GM18505 (cell line): ENCODE results near the gene IDH1.
"Not testable (repeated sequence)": the region's sequence is repeated elsewhere in the genome, so short reads cannot be mapped to it uniquely, and the experiment has no call there.

Experiments
- ATAC-seq: cut with Tn5 transposase; IDR thresholded peaks from one replicate; pipeline ENCODE4 v1.9.1; 2021; ENCODE audit not compliant: unreplicated experiment
- POLR2A ChIP-seq: IDR thresholded peaks from 4 replicates; pipeline ENCODE4 v1.6.1; 2011; ENCODE audit warnings: borderline replicate concordance; ENCODE audit not compliant: insufficient read depth, insufficient read length; ENCODE audit errors: extremely low read depth

IDH1 gene

GRCh38 chr2:208268156-208268952 lies 13.5 kb upstream of the IDH1 start:
- TF ChIP-seq POLR2A: no peak
- no peak for ATAC-seq

GRCh38 chr2:208267526-208267925 lies 12.7 kb upstream of the IDH1 start:
- not testable (repeated sequence) for ATAC-seq

DNA sequence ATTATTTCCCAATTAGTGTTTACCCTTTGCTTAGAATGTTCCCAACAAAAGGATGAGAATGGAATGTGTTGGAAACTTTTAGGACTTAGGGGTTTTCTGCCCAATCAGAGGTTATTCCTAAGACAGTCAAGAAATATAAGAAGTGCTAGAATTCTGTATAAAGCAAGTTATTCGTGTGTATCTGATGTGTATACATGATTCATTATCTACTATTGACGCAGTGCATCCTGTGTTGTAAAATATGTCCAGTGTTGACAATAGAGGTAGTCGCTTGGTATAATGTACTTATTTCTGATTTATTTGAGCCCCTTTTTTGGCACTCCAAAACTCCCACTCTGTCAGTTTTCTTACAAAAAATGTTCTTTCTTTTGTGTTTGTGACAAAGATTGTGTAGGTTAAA lies 12.1 kb upstream of the IDH1 start:
- no peak for ATAC-seq
- no peak for TF ChIP-seq POLR2A

DNA sequence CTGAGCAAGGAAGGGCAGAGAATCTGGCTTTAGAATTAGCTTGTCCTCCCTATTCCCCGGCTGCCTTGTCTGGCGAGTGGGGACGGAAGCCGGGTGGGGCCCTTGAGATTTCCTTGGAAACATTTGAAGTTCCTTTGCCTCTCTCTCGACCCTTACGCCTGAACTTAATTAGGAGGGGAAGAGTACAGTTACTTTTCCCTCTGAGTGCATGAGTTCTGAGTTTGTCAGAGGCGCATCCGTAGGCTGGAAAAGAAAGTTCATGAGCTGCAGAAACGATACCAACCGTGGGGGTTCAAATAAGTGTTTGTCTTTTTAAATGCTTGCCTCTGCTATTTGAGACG lies 11.7 kb upstream of the IDH1 start:
- peak; percentile 1 for ATAC-seq
- no peak for TF ChIP-seq POLR2A

DNA sequence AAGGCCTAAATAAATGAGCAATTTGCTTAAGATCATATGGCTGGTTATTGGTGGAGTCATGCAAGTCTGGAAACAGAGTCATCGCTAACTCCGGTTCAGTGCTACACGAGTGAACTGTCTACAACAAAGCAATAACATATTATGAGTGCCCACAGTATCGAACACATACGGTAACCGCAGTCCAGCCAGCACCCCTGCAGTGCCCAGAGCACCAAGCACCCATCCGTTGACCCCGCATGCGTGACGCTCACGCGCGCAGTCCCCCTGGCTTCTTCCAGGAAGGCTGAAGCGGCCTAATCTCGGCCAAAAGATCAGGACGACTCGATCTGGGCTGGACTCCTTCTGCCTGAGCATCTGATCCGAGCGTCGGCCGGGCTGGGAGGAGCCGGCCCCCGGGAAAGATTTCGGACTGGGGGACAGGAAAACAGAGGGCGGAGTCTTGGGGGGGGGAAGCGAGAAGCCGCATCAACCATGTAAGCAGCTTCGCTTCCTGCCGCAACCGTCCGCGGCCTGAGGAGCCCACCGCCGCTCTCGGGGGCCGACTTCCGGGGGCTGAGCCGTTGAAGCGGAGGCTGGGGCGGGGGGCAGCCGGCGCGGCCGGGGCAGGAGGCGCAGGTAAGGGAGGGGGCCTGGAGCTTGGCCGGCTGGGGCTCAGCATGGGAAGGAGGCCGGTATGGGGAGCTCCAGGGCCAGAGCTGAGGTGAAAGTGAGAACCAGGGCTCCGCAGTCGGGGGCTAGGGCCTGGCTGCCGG lies 11.1 kb upstream of the IDH1 start, which contains the start of gene PIKFYVE:
PIKFYVE (plus strand) TSS at position 455 of the 752 bp plus-strand sequence. CDS start 5,265 bp downstream, outside the sequence.
- peak; percentile 72 for TF ChIP-seq POLR2A
- peak; percentile 79 for ATAC-seq

DNA sequence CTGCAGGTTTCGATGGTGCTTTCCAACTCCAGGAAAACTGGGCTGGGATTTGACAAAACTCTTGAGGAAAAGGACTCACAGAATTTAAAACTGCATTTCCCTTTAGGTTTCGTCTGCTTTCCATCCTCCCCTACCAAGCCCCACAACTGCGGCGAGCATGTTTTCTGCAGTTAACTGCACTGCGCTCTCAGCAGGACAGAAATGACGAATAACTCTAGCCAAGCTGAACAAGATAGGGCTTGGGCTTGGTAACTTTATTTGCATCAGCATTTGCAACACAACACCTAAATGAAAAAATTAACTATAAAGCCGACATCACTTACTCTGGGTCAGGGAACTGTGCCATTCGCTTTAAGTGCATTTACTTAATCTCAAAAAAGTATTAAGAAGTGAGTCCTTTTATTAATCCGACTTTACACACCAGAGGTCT lies 10.5 kb upstream of the IDH1 start:
- TF ChIP-seq POLR2A: no peak
- ATAC-seq: peak; percentile 39

GRCh38 chr2:208256849-208257813 lies 2.3 kb upstream of the IDH1 start:
- not testable (repeated sequence) for ATAC-seq

- TF ChIP-seq POLR2A: no peak
- no peak for ATAC-seq
Measured at GRCh38 chr2:208256192-208256782, 1.4 kb upstream of the IDH1 start.

GRCh38 chr2:208255557-208256106 lies 761 bp upstream of the IDH1 start:
- TF ChIP-seq POLR2A: no peak
- ATAC-seq: peak; percentile 18

DNA sequence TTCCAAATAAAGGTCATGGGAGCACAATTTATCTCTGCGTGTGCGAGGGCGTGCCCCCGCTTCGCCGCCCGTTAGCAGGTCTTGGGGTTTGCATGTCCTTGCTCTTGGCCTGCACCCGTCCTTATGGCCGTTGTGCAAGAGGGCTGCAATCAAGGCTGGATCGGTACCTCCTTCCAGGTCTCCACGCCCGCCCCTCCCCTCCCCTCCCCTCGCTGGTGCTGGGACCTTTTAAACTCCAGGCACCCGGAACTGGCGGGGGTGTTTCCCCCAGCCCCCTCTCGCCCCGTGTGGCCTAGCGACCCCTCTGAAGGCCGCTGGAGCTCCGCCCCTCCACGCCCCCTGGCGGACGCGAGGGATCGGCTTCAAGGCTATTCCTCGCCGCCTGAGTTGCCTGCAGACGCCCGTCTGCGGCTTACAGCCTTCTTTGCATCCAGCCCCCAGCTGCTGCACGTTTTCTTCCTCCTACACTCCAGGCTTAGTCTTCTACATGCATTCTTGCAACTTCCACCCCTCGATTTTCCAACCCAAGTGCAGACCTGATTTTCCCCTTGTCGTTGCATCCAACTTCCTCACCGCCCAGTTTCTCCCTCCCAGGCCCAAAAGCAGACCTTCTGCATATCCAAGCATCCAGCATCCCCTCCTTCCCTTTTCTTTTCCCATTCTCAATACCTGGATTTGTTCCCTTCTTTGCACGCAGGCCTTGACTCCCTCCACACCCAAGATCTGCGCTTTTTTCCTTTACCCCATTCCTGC lies 577 bp downstream of the IDH1 start:
- ATAC-seq: peak; percentile 69
- no peak for TF ChIP-seq POLR2A

DNA sequence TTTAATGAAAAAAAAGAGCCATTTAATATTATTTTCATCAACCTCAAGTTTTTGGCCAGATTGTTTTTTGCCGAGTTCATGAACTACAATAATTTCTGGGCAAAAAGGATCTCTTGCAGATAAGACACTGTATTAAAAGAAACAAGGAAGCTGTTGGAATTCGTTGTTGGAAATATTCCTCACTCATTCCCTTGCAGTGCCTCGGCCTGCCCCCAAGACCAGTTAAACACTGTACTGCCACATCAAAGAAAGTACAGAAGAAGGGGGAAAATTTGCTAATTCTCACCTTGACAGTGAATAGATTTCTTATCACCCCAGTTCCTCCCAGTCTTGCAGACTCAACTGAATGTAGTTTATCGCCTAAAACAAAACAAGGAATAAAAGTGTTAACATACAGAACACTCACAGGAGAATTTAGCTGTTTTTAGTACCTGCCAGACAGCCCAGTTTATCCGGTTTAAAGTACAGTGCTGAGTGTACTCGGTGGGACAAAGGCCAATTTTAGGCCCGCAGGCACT lies 1.2 kb downstream of the IDH1 start:
- ATAC-seq: no peak
- no peak for TF ChIP-seq POLR2A
